GM21447 (cell line): ENCODE data around the gene ANXA5.
A peak's percentile ranks its signal among the peaks of the same experiment; 100 is the strongest.
"Not testable (repeated sequence)": the region's sequence is repeated elsewhere in the genome, so short reads cannot be mapped to it uniquely, and the experiment has no call there.

ENCODE experiments used
- ATAC-seq: cut with Tn5 transposase; IDR thresholded peaks from one replicate; pipeline ENCODE4 v1.9.1; 2021; ENCODE audit not compliant: unreplicated experiment

ANXA5 gene

GRCh38 chr4:121696581-121697461, at the start of gene ANXA5:
Gene ANXA5 (minus strand): TSS chr4:121696980. CDS start chr4:121696589, 391 bp downstream.
- ATAC-seq: peak; percentile 84

- ATAC-seq: no peak
These were observed 46.0 kb upstream of the ANXA5 start for GRCh38 chr4:121742794-121743193.

GRCh38 chr4:121741751-121742150, 45.0 kb upstream of the ANXA5 start:
- ATAC-seq: no peak

- no peak for ATAC-seq
These were observed 44.1 kb upstream of the ANXA5 start for GRCh38 chr4:121740796-121741409.

GRCh38 chr4:121739575-121739974, 42.8 kb upstream of the ANXA5 start:
- ATAC-seq: no peak

- no peak for ATAC-seq
These were observed 42.2 kb upstream of the ANXA5 start for GRCh38 chr4:121738780-121739535.

GRCh38 chr4:121737846-121738554, 41.2 kb upstream of the ANXA5 start:
- ATAC-seq: no peak

- peak; percentile 74 for ATAC-seq
These were observed 40.1 kb upstream of the ANXA5 start for GRCh38 chr4:121736735-121737351.

- ATAC-seq: no peak
These were observed 37.8 kb upstream of the ANXA5 start for GRCh38 chr4:121734571-121734970.

- ATAC-seq: no peak
These were observed 37.2 kb upstream of the ANXA5 start for GRCh38 chr4:121733942-121734341.

GRCh38 chr4:121729753-121730152, 33.0 kb upstream of the ANXA5 start:
- not testable (repeated sequence) for ATAC-seq

GRCh38 chr4:121728798-121729226, 32.0 kb upstream of the ANXA5 start:
- ATAC-seq: no peak

GRCh38 chr4:121728066-121728465, 31.3 kb upstream of the ANXA5 start:
- no peak for ATAC-seq

- peak; percentile 99 for ATAC-seq
These were observed 30.0 kb upstream of the ANXA5 start for GRCh38 chr4:121726642-121727268.

GRCh38 chr4:121724671-121725070, 27.9 kb upstream of the ANXA5 start:
- ATAC-seq: no peak

- ATAC-seq: no peak
These were observed 24.9 kb upstream of the ANXA5 start for GRCh38 chr4:121721700-121722099.

- no peak for ATAC-seq
These were observed 23.3 kb upstream of the ANXA5 start for GRCh38 chr4:121720109-121720508.

- no peak for ATAC-seq
These were observed 21.0 kb upstream of the ANXA5 start for GRCh38 chr4:121717680-121718237.

GRCh38 chr4:121714548-121714947, 17.8 kb upstream of the ANXA5 start:
- no peak for ATAC-seq

- ATAC-seq: no peak
These were observed 16.0 kb upstream of the ANXA5 start for GRCh38 chr4:121712783-121713182.
